ENCODE measurements around the gene SEPTIN12. TPM values are rescaled to one million over a fixed set of nuclear protein-coding genes. Genes with fewer than 3 reads are reported as not detected.

The SEPTIN12 gene
- total and polyA plus RNA-seq, 2 donors (not counting 1 experiment from before 2014, with no cell fraction given): 0.07 TPM; not detected in 1

DNA sequence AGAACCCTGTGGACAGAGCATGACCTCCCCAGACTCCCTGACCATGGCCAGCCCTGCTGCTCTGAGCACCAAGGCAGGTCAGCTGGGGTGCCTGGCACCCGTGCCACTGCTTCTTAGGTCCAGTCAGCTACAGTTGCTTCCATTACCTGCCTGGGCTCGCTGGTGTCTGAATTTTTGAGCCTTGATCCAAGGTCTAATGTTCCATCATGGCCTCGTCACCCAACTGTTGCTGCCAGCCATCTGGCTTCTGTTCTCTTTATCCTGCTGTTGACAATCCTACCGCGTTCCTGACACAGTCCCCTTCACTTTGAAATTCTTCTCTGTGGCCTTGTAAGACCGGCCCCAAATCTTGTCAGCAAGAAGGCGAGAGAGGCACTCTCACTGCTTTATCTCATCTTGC is 42.3 kb upstream of the SEPTIN12 start:
- intact Hi-C loops (cut with micrococcal nuclease): no loop called here
- no peaks in the 10 kb centered on the region for H3K9me3 Mint-ChIP-seq (ENCODE audit: insufficient read depth)
- no peak overlapping the region for H3K9ac ChIP-seq (ENCODE audit: low read length)
- H3K27ac ChIP-seq (ENCODE audit: low read length in 2 of 2): no peak overlapping the region
- ChIA-PET CTCF (no interaction called here), POLR2A (no interaction called here)
- no peaks in the 10 kb centered on the region for H3K27me3 Mint-ChIP-seq
- H3K4me1 Mint-ChIP-seq: peaks cover 20% of the 10 kb centered on the region
- no peak for ATAC-seq (ENCODE audit: low read depth)
- WGBS (ENCODE audit: insufficient coverage): 97% methylated on average over 7 of the region's 7 CpGs
- H3K4me3 Mint-ChIP-seq: no peak overlapping the region
- peaks cover 8 to 61% of the 10 kb centered on the region in 2 experiments for H3K36me3 ChIP-seq (replicated peaks in 1 of 2; ENCODE audit: control extremely low read depth in 1 of 2, control insufficient read depth in 1 of 2, extremely low read depth in 1 of 2, insufficient read depth in 2 of 2, low read length in 1 of 2)
- H3K4me1 ChIP-seq (ENCODE audit: control insufficient read depth in 2 of 2, insufficient read depth in 2 of 2, low read length in 2 of 2): peaks cover 16 to 23% of the 10 kb centered on the region in 2 donors
- H2AFZ ChIP-seq (ENCODE audit: insufficient read depth, low read depth, low read length, poor library complexity, severe bottlenecking): no peak overlapping the region
- TF ChIP-seq EZH2 (IDR thresholded peaks at IDR 0.05; ENCODE audit: borderline replicate concordance, insufficient read depth, low read depth, low read length, poor library complexity, severe bottlenecking): no peak
- TF ChIP-seq, protein P1, sequence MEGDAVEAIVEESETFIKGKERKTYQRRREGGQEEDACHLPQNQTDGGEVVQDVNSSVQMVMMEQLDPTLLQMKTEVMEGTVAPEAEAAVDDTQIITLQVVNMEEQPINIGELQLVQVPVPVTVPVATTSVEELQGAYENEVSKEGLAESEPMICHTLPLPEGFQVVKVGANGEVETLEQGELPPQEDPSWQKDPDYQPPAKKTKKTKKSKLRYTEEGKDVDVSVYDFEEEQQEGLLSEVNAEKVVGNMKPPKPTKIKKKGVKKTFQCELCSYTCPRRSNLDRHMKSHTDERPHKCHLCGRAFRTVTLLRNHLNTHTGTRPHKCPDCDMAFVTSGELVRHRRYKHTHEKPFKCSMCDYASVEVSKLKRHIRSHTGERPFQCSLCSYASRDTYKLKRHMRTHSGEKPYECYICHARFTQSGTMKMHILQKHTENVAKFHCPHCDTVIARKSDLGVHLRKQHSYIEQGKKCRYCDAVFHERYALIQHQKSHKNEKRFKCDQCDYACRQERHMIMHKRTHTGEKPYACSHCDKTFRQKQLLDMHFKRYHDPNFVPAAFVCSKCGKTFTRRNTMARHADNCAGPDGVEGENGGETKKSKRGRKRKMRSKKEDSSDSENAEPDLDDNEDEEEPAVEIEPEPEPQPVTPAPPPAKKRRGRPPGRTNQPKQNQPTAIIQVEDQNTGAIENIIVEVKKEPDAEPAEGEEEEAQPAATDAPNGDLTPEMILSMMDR (IDR thresholded peaks at IDR 0.05): no peak
- H4K20me1 ChIP-seq (ENCODE audit: control insufficient read depth, insufficient read depth, low read length, poor library complexity, severe bottlenecking): peaks cover 52% of the 10 kb centered on the region
- no peak overlapping the region for H3K27ac Mint-ChIP-seq
- H3K79me2 ChIP-seq (ENCODE audit: control insufficient read depth, insufficient read depth, low read length): peaks cover 52% of the 10 kb centered on the region
- DNase-seq: no peak
- H3K4me2 ChIP-seq (replicated peaks; ENCODE audit: low read depth, low read length, poor library complexity, severe bottlenecking): no peak overlapping the region
- no peaks in the 10 kb centered on the region for H3K9me3 ChIP-seq (ENCODE audit: control extremely low read depth in 1 of 3, control insufficient read depth in 2 of 3, insufficient read depth in 1 of 3, low read length in 2 of 3)
- no peaks in the 10 kb centered on the region for H3K27me3 ChIP-seq (replicated peaks in 1 of 4; ENCODE audit: control extremely low read depth in 1 of 4, control insufficient read depth in 3 of 4, insufficient read depth in 4 of 4, low read length in 3 of 4)
- H3K4me3 ChIP-seq (ENCODE audit: control extremely low read depth in 1 of 5, extremely low read depth in 1 of 5, insufficient read depth in 1 of 5, low read depth in 2 of 5, low read length in 4 of 5): no peak overlapping the region

DNA sequence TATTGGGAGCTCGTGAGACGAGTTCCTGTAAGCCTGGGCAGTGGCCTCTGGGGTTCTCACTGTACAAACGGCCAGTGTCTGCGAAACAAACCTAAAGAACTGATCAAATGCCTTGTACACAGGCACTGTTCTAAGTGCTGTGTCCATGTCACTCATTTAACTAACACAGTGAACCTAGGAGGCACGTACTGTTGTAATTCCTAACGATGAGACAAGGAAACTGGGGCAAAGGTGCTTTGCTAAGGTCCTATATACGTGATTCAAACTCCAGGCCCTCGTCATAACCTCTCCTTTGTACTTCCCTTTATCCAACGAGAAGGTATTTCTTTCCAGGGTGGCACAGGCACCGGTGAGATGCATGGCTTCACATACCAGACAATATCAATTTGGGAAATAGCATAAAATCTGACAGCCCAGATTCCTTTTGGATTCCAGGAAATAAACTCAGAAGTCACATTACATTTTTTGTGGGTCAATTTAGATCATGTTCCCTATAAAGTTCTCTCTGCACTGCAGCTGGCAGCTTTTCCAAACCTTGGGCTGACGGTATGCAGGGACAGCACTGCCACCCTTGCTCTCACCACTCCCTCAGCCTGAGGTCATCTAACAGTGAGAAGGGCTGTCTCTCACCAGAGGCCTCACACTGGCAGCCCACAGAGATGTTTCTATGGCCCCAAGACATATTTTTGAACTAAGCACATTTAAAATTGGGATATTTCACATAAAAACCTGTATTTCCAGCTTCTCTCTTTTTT is 40.6 kb upstream of the SEPTIN12 start:
- POLR2A ChIA-PET: no interaction called here
- H3K9me3 ChIP-seq (ENCODE audit: control extremely low read depth in 1 of 3, control insufficient read depth in 2 of 3, insufficient read depth in 1 of 3, low read length in 2 of 3): no peaks in the 10 kb centered on the region
- TF ChIP-seq, protein P1 (IDR thresholded peaks at IDR 0.05): no peak
- TF ChIP-seq EZH2 (IDR thresholded peaks at IDR 0.05; ENCODE audit: borderline replicate concordance, insufficient read depth, low read depth, low read length, poor library complexity, severe bottlenecking): no peak
- H3K27ac Mint-ChIP-seq: no peak overlapping the region
- no peak overlapping the region for H3K9ac ChIP-seq (ENCODE audit: low read length)
- no peak overlapping the region for H2AFZ ChIP-seq (ENCODE audit: insufficient read depth, low read depth, low read length, poor library complexity, severe bottlenecking)
- H3K4me1 Mint-ChIP-seq: peaks cover 17% of the 10 kb centered on the region
- no peaks in the 10 kb centered on the region for H3K27me3 Mint-ChIP-seq
- peaks cover 47% of the 10 kb centered on the region for H4K20me1 ChIP-seq (ENCODE audit: control insufficient read depth, insufficient read depth, low read length, poor library complexity, severe bottlenecking)
- ATAC-seq (ENCODE audit: low read depth) (no peak), DNase-seq (no peak)
- CTCF ChIA-PET: no interaction called here
- 98% methylated on average over 11 of the region's 11 CpGs for WGBS (ENCODE audit: insufficient coverage)
- no peak overlapping the region for H3K4me3 Mint-ChIP-seq
- H3K27ac ChIP-seq (ENCODE audit: low read length in 2 of 2): no peak overlapping the region
- peaks cover 4 to 71% of the 10 kb centered on the region in 2 experiments for H3K36me3 ChIP-seq (replicated peaks in 1 of 2; ENCODE audit: control extremely low read depth in 1 of 2, control insufficient read depth in 1 of 2, extremely low read depth in 1 of 2, insufficient read depth in 2 of 2, low read length in 1 of 2)
- H3K4me3 ChIP-seq (ENCODE audit: control extremely low read depth in 1 of 5, extremely low read depth in 1 of 5, insufficient read depth in 1 of 5, low read depth in 2 of 5, low read length in 4 of 5): no peak overlapping the region
- H3K79me2 ChIP-seq (ENCODE audit: control insufficient read depth, insufficient read depth, low read length): peaks cover 41% of the 10 kb centered on the region
- no peaks in the 10 kb centered on the region for H3K9me3 Mint-ChIP-seq (ENCODE audit: insufficient read depth)
- H3K4me1 ChIP-seq (ENCODE audit: control insufficient read depth in 2 of 2, insufficient read depth in 2 of 2, low read length in 2 of 2): peaks cover 14 to 19% of the 10 kb centered on the region in 2 donors
- H3K27me3 ChIP-seq (replicated peaks in 1 of 4; ENCODE audit: control extremely low read depth in 1 of 4, control insufficient read depth in 3 of 4, insufficient read depth in 4 of 4, low read length in 3 of 4): no peaks in the 10 kb centered on the region
- intact Hi-C loops (cut with micrococcal nuclease): no loop called here
- no peak overlapping the region for H3K4me2 ChIP-seq (replicated peaks; ENCODE audit: low read depth, low read length, poor library complexity, severe bottlenecking)

Data from B cell (primary cell).